ENCODE data around the gene ZNF219.

DNA sequence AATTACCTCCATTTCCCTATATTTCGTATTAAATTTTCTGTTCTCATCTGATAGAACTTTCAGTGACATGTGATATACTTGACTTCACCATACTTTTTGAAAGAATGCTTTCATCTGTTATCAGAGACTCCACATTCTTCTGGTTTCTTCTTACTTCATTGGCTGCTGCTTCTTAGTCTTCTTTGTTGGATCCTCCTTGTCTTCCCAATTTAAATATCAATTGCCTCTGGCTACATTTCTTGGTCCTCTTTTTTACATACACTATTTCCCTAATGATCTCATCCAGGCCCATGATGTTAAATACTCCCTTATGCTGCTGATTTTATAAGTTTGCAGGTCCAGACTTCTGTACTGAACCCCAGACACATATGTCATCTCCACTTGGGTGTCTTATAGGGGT lies 35.4 kb upstream of the ZNF219 start:
- TF ChIP-seq, protein P1, sequence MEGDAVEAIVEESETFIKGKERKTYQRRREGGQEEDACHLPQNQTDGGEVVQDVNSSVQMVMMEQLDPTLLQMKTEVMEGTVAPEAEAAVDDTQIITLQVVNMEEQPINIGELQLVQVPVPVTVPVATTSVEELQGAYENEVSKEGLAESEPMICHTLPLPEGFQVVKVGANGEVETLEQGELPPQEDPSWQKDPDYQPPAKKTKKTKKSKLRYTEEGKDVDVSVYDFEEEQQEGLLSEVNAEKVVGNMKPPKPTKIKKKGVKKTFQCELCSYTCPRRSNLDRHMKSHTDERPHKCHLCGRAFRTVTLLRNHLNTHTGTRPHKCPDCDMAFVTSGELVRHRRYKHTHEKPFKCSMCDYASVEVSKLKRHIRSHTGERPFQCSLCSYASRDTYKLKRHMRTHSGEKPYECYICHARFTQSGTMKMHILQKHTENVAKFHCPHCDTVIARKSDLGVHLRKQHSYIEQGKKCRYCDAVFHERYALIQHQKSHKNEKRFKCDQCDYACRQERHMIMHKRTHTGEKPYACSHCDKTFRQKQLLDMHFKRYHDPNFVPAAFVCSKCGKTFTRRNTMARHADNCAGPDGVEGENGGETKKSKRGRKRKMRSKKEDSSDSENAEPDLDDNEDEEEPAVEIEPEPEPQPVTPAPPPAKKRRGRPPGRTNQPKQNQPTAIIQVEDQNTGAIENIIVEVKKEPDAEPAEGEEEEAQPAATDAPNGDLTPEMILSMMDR (IDR thresholded peaks at IDR 0.05) = no peak
- TF ChIP-seq POLR2A (IDR thresholded peaks at IDR 0.05) = no peak

All from ovary (tissue), 3 donors.